Colonic mucosa (tissue), 4 donors: Measurements from ENCODE around the gene PTMS. TPM values are rescaled to one million over a fixed set of nuclear protein-coding genes. Genes with fewer than 3 reads are reported as not detected.
"Not testable (repeated sequence)": the region's sequence is repeated elsewhere in the genome, so short reads cannot be mapped to it uniquely, and the experiment has no call there.

Experiments used
- DNase-seq: peaks from one replicate; pipeline ENCODE4 v3.0.0-alpha.2; 2020
- H3K27ac ChIP-seq: fragments of 200-600 bp; one replicate; pipeline ENCODE4 v1.8.0; 2021
- H3K27me3 ChIP-seq: fragments of 200-600 bp; one replicate; pipeline ENCODE4 v1.8.0; 2021
- H3K36me3 ChIP-seq: fragments of 200-600 bp; one replicate; pipeline ENCODE4 v1.8.0; 2021
- H3K4me1 ChIP-seq: fragments of 200-600 bp; one replicate; pipeline ENCODE4 v1.8.0; 2021; ENCODE audit warnings: mild to moderate bottlenecking
- H3K4me3 ChIP-seq: fragments of 200-600 bp; one replicate; pipeline ENCODE4 v1.8.0; 2021
- H3K9ac ChIP-seq, 2 donors: one replicate each; pipeline ENCODE4 v1.7.0; 2013; ENCODE audit warnings: control low read depth in 2 of 2, low read depth in 2 of 2, low read length in 2 of 2
- H3K9me3 ChIP-seq: fragments of 200-600 bp; one replicate; pipeline ENCODE4 v1.8.0; 2021
- CTCF ChIP-seq: fragments of 200-600 bp; IDR thresholded peaks from one replicate; pipeline ENCODE4 v1.8.0; 2022; ENCODE audit warnings: antibody characterized with exemption, mild to moderate bottlenecking
- intact Hi-C: fragments of 100-400 bp; cut with DNase I; formaldehyde crosslinking; loops from one replicate; pipeline ENCODE4 v1.14.1; 2022
- total RNA-seq, 2 donors: library from RNA; stranded (reverse); fragmentation: NEBNext Ultra II Directional in 1 of 2; extraction: Animal tissue kit (Norgen Biotek cat#: 25700) in 1 of 2; gene quantifications; one replicate each; pipeline ENCODE4 v1.2.1, GENCODE V29; 2021
- donor health status: healthy.
- donor health status: DM: no; HTN: no; CAD: no.
- donor health status: DM: no; HTN: no; CAD: no.

The PTMS gene
- total RNA-seq, 2 donors from 2014 or later = 169 to 182 TPM

- Histone ChIP-seq H3K36me3 (no peaks in the 10 kb centered on the region), H3K4me3 (no peak overlapping the region), H3K27ac (no peak overlapping the region), H3K27me3 (no peaks in the 10 kb centered on the region), H3K9ac (no peak overlapping the region), H3K9me3 (no peaks in the 10 kb centered on the region), H3K4me1 (no peaks in the 10 kb centered on the region)
- intact Hi-C loops = loop anchor here (5.0 kb wide), 1 partner anchor 86 kb away; the partner anchor contains the start of gene GPR162
- no peak for TF ChIP-seq CTCF
- no peak for DNase-seq
Measured at GRCh38 chr12:6736754-6737153, 29.4 kb upstream of the PTMS start.

- H3K9ac ChIP-seq, H3K4me3 ChIP-seq, H3K4me1 ChIP-seq, H3K27ac ChIP-seq, H3K36me3 ChIP-seq, H3K27me3 ChIP-seq, DNase-seq, H3K9me3 ChIP-seq, intact Hi-C loops: not testable (repeated sequence)
Measured at GRCh38 chr12:6742080-6742479, 24.1 kb upstream of the PTMS start.

- no peak for TF ChIP-seq CTCF
- no peak for DNase-seq
- intact Hi-C loops = no loop called here
Measured at GRCh38 chr12:6742834-6743233, 23.3 kb upstream of the PTMS start.

GRCh38 chr12:6743300-6743699 is 22.9 kb upstream of the PTMS start:
- intact Hi-C loops, H3K4me1 ChIP-seq, H3K9me3 ChIP-seq, H3K9ac ChIP-seq, H3K27ac ChIP-seq, H3K4me3 ChIP-seq, H3K27me3 ChIP-seq, DNase-seq, H3K36me3 ChIP-seq: not testable (repeated sequence)

More at GRCh38 chr12:6742834-6743233, 23.3 kb upstream of the PTMS start:
- Histone ChIP-seq H3K27me3 (no peaks in the 10 kb centered on the region), H3K4me1 (no peaks in the 10 kb centered on the region), H3K36me3 (no peaks in the 10 kb centered on the region), H3K27ac (no peak overlapping the region), H3K9me3 (no peaks in the 10 kb centered on the region), H3K4me3 (no peak overlapping the region), H3K9ac (no peak overlapping the region)

- Histone ChIP-seq H3K9me3 (no peaks in the 10 kb centered on the region), H3K27ac (no peak overlapping the region), H3K27me3 (no peaks in the 10 kb centered on the region), H3K4me3 (no peak overlapping the region), H3K9ac (no peak overlapping the region), H3K36me3 (peaks cover 23% of the 10 kb centered on the region), H3K4me1 (no peaks in the 10 kb centered on the region)
- DNase-seq = no peak
- no peak for TF ChIP-seq CTCF
- intact Hi-C loops = no loop called here
Measured at GRCh38 chr12:6745741-6746525, 20.2 kb upstream of the PTMS start.

GRCh38 chr12:6747216-6747615 is 18.9 kb upstream of the PTMS start:
- no peak for TF ChIP-seq CTCF
- peaks cover 23% of the 10 kb centered on the region for H3K36me3 ChIP-seq
- intact Hi-C loops = no loop called here

More at GRCh38 chr12:6747216-6747615, 18.9 kb upstream of the PTMS start:
- H3K9ac ChIP-seq = no peak overlapping the region
- no peak for DNase-seq
- no peaks in the 10 kb centered on the region for H3K9me3 ChIP-seq
- H3K27ac ChIP-seq = no peak overlapping the region
- no peak overlapping the region for H3K4me3 ChIP-seq
- H3K27me3 ChIP-seq = no peaks in the 10 kb centered on the region
- H3K4me1 ChIP-seq = peaks cover 6% of the 10 kb centered on the region
